Measurements from ENCODE around the gene PDK2. TPM values are rescaled to one million over a fixed set of nuclear protein-coding genes. Genes with fewer than 3 reads are reported as not detected.

The PDK2 gene
- total RNA-seq, 1 experiment from 2014 or later = 20.4 TPM

DNA sequence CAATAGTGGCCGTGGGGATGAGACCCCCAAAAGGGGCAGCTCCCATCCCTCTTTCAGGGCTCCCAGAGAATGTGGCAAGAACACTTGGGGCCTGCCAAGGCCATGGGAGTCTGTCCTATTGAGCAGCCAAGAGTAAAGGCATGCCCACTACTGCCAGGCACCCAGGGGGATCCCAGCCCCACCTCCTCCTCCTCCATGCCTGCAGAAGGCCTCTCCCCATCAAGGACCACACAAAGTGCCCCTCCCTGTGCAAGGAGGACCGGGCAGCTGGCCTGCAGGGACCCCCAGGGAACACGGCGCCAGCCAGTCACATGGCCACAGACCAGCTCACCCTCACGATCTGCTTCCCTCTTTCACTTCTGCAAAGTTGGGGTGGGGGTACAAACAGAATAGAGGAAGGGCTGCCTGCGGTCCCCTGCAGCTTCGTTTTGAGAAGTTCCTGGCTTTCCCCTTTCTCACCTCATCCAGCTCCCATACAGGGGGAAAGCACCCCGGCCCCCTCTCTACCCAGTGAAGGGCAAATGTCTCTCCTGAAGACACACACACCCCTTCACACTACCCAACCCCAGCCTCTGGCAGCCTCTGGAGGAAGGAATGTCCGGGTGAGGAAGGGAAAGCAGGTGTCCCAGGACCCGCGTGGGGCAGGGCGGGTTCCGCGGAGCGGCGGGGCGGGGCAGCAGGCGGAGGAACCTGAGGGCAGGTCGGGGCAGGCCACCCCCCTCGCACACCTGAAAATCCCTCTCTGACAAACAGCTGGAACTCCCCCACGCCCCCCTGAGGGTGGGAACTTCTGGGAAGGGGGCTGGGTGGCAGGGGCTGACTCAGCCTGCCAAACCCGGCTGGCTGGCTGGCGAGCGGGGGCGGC, 53.3 kb downstream of the PDK2 start:
- H3K36me3 ChIP-seq (ENCODE audit: insufficient read depth, low read length, poor library complexity, severe bottlenecking) = peaks cover 21% of the 10 kb centered on the region
- no peaks in the 10 kb centered on the region for H3K9me3 ChIP-seq (ENCODE audit: low read depth, low read length, poor library complexity, severe bottlenecking)
- POLR2A ChIA-PET (ENCODE audit: low non-redundant PET) = interaction anchor here (0.8 kb wide), 1 partner anchor 208 kb away, joined by 3 read pairs; no protein-coding TSS in a partner anchor
- peak overlapping the region; percentile 82 for H3K4me3 ChIP-seq (ENCODE audit: low read depth, low read length, poor library complexity, severe bottlenecking)
- peak overlapping the region; percentile 57 for H3K27ac ChIP-seq (ENCODE audit: low read depth, low read length, poor library complexity, severe bottlenecking)
- CTCF ChIA-PET = interaction anchor here (0.5 kb wide), 1 partner anchor 781 kb away, joined by 9 read pairs; no protein-coding TSS in a partner anchor
- H3K4me1 ChIP-seq (ENCODE audit: insufficient read depth, low read length, poor library complexity, severe bottlenecking) = peaks cover 32% of the 10 kb centered on the region
- no peaks in the 10 kb centered on the region for H3K27me3 ChIP-seq (replicated peaks; ENCODE audit: insufficient read depth, low read depth, low read length, poor library complexity)
- DNase-seq (ENCODE audit: low spot score) = peak; percentile 55
- no peak for TF ChIP-seq EZH2 (IDR thresholded peaks at IDR 0.05; ENCODE audit: borderline replicate concordance, low read depth, low read length, poor library complexity, severe bottlenecking)
- TF ChIP-seq, protein P1, sequence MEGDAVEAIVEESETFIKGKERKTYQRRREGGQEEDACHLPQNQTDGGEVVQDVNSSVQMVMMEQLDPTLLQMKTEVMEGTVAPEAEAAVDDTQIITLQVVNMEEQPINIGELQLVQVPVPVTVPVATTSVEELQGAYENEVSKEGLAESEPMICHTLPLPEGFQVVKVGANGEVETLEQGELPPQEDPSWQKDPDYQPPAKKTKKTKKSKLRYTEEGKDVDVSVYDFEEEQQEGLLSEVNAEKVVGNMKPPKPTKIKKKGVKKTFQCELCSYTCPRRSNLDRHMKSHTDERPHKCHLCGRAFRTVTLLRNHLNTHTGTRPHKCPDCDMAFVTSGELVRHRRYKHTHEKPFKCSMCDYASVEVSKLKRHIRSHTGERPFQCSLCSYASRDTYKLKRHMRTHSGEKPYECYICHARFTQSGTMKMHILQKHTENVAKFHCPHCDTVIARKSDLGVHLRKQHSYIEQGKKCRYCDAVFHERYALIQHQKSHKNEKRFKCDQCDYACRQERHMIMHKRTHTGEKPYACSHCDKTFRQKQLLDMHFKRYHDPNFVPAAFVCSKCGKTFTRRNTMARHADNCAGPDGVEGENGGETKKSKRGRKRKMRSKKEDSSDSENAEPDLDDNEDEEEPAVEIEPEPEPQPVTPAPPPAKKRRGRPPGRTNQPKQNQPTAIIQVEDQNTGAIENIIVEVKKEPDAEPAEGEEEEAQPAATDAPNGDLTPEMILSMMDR (conservative IDR thresholded peaks at IDR 0.05; ENCODE audit: low read depth, low read length) = no peak
- intact Hi-C loops (cut with micrococcal nuclease; ENCODE audit: unreplicated experiment) = no loop called here
- BruUV-seq (replicated peaks) = no TSS peak

DNA sequence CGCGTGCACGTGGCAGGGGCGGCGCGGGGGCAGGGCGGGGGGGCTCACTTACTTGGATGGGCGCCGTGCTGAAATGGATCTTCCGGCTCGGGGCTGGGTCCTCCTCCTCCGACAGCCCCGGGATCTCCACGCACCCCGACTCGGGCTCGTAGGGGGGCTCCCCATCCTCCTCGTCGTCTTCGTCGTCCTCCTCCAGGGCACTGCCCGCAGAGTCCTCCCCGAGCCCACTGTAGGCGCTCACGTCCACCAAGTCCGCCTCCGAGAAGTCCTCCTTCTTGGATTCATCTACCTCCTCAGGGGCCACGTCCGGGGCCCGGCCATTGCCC, 53.9 kb downstream of the PDK2 start:
- H3K36me3 ChIP-seq (ENCODE audit: insufficient read depth, low read length, poor library complexity, severe bottlenecking) = peaks cover 15% of the 10 kb centered on the region
- TF ChIP-seq, protein P1 (conservative IDR thresholded peaks at IDR 0.05; ENCODE audit: low read depth, low read length) = no peak
- no peak for TF ChIP-seq EZH2 (IDR thresholded peaks at IDR 0.05; ENCODE audit: borderline replicate concordance, low read depth, low read length, poor library complexity, severe bottlenecking)
- peak overlapping the region; percentile 82 for H3K4me3 ChIP-seq (ENCODE audit: low read depth, low read length, poor library complexity, severe bottlenecking)
- H3K4me1 ChIP-seq (ENCODE audit: insufficient read depth, low read length, poor library complexity, severe bottlenecking) = peaks cover 32% of the 10 kb centered on the region
- peak overlapping the region; percentile 86 for H3K27ac ChIP-seq (ENCODE audit: low read depth, low read length, poor library complexity, severe bottlenecking)
- no peaks in the 10 kb centered on the region for H3K27me3 ChIP-seq (replicated peaks; ENCODE audit: insufficient read depth, low read depth, low read length, poor library complexity)
- BruUV-seq (replicated peaks) = no TSS peak
- CTCF ChIA-PET = no interaction called here
- intact Hi-C loops (cut with micrococcal nuclease; ENCODE audit: unreplicated experiment) = no loop called here
- H3K9me3 ChIP-seq (ENCODE audit: low read depth, low read length, poor library complexity, severe bottlenecking) = no peaks in the 10 kb centered on the region
- POLR2A ChIA-PET (ENCODE audit: low non-redundant PET) = no interaction called here
- DNase-seq (ENCODE audit: low spot score) = peak; percentile 29

DNA sequence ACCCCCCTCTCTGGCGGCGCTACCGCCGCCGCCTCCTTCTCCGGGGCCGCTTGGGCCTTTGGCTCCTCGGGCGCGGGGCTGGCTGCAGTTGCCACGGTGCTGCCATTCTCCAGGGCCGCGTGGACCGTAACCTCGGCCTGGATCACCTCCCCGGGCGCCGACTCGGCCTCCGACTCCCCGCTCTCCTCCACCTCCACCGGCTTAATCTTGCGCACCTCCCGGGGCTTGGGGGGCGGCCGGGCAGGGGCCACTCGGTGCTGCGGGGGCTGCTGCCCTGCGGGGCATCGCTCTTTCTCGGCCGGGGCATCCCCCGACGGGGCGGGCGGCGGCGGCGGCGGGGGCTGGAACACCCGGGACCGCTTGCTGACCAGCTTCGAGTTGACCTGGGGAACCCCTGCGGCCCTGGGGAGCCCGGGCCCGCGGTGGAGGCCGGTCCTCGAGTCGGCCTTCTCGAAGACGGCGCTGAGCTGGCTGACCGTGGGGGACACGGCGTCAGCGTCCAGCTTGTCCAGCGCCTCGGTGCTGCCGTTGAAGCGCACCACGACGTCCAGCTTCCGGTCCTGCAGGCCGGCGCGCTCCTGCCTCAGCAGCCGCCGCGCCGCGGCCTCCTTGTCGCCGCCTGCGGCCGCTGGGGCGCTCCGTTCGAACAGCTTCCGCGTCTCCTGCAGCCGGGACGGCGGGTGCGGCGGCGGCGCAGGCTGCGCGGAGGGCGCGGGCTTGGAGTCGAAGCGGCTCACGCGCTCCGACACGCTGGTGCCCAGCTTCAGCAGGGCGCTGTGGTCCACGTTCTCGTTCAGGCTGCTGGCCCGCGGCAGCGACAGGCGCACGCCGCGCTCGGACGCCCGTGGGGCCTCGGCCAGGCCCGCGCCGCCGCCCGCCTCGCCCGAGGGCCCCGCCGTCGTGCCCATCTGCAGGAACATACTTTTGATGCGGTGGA, 54.5 kb downstream of the PDK2 start:
- no peaks in the 10 kb centered on the region for H3K27me3 ChIP-seq (replicated peaks; ENCODE audit: insufficient read depth, low read depth, low read length, poor library complexity)
- H3K9me3 ChIP-seq (ENCODE audit: low read depth, low read length, poor library complexity, severe bottlenecking) = no peaks in the 10 kb centered on the region
- H3K27ac ChIP-seq (ENCODE audit: low read depth, low read length, poor library complexity, severe bottlenecking) = peak overlapping the region; percentile 86
- H3K4me1 ChIP-seq (ENCODE audit: insufficient read depth, low read length, poor library complexity, severe bottlenecking) = peaks cover 32% of the 10 kb centered on the region
- POLR2A ChIA-PET (ENCODE audit: low non-redundant PET) = no interaction called here
- TF ChIP-seq EZH2 (IDR thresholded peaks at IDR 0.05; ENCODE audit: borderline replicate concordance, low read depth, low read length, poor library complexity, severe bottlenecking) = no peak
- TF ChIP-seq, protein P1 (conservative IDR thresholded peaks at IDR 0.05; ENCODE audit: low read depth, low read length) = 0 out of 2 replicates have a peak, but pooled peaks have one; percentile 14
- intact Hi-C loops (cut with micrococcal nuclease; ENCODE audit: unreplicated experiment) = no loop called here
- peak; percentile 74 for DNase-seq (ENCODE audit: low spot score)
- H3K36me3 ChIP-seq (ENCODE audit: insufficient read depth, low read length, poor library complexity, severe bottlenecking) = peaks cover 9% of the 10 kb centered on the region
- H3K4me3 ChIP-seq (ENCODE audit: low read depth, low read length, poor library complexity, severe bottlenecking) = peak overlapping the region; percentile 82
- BruUV-seq (replicated peaks) = no TSS peak
- CTCF ChIA-PET = interaction anchor here (0.9 kb wide), 2 partner anchors 26 to 51 kb away, joined by 3 read pairs; no protein-coding TSS in a partner anchor

Data from A673 (cell line).